GM18858 (cell line): Measurements from ENCODE around the gene DGKB.
A peak's percentile ranks its signal among the peaks of the same experiment; 100 is the strongest.

Experiments used
- ATAC-seq: cut with Tn5 transposase; IDR thresholded peaks from one replicate; pipeline ENCODE4 v1.9.1; 2021; ENCODE audit not compliant: unreplicated experiment

The DGKB gene

DNA sequence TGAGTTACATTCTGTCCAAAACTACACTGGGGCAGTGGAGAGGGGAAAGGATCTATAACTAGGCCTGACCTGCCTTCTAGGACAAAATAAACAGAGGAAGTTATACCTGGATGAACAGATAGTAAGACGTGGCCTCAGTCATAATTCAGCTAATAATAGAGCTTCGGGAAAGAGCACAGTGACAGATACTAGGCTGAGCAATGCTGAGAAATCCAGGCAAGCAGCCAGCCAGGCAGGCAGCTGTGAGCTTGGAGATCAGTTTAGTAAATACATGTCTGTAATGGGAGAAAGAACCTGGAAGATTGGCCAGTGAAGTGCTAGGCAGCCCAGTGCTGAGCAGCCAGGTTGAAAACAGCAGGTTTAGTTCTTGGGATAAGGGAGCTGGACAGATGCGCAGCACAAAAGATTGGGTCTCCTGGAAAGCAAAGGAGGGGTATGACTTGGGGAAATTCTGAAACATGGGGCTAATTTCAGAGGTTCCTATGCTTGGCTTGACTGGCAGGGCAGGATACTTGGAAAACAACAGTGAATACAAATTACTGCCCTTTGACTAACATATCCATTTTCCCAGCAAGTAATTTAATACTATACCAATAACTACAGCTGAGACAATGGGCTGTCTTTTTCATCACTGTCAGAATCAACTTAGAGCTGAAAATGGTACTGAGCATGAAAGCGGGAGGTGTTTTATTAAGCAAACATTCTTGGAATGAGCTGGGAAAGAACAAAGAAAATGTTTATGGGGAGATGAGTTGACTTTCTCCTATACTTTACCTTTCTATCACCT, 140.8 kb downstream of the DGKB start:
- no peak for ATAC-seq

- ATAC-seq, result no peak
Observed at GRCh38 chr7:14760730-14761478, 141.6 kb downstream of the DGKB start.

DNA sequence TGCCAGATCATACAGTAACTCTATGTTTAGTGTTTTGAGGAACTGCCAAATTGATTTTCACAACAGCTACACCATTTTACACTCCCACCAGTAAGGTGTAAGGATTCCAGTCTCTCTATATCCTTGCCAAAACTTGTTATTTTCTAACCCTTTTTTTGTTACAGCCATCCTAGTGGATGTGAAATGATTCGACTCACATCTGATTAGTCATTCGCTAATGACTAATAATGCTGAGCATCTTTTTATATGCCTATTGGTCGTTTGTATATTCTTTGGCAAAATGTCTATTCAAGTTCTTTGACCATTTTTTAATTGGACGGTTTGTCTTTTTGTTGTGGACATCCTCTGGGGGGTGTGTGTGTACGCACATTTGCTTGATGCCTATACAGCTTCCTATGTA, 142.8 kb downstream of the DGKB start:
- ATAC-seq, result no peak

DNA sequence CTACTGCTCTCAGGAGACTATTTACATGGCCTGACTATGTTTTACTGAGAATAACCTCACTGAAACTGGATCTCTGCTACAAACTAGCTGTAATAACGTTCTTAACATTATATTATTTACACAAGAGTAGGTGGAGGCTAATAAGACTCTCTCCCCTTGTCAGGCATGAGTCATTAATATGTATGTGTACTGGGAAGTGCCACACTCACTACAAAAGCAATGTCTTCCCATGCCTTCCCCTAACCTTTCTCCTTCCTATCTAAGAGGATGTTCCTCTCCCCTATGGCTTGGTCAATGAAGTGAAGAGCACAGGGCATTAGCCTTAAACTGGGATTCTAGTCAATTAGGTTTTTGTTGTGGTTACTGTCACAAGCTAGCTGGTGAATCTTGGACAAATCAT, 147.9 kb downstream of the DGKB start:
- no peak for ATAC-seq

DNA sequence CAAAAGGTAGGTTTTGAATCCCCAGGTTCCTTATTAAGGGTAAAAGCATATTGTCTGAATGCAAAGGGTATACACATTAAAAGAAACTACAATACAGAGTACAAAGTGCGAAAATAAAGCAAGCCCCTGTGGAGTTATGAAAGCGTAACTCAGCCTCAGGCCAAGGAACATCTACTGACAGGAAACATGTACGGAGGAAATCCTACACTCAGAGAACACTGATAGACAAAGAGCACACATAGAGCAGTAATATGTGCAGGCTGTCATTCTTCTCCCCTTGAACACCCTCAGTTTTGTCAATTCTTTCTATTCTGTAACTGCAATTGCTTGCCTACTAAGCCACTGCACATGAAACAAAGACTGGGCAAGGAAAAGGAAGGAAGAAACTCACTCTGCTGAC, 150.2 kb downstream of the DGKB start:
- no peak for ATAC-seq

- ATAC-seq, result no peak
Observed at GRCh38 chr7:14751461-14751860, 151.1 kb downstream of the DGKB start.

GRCh38 chr7:14748461-14748860, 154.1 kb downstream of the DGKB start:
- ATAC-seq, result no peak

DNA sequence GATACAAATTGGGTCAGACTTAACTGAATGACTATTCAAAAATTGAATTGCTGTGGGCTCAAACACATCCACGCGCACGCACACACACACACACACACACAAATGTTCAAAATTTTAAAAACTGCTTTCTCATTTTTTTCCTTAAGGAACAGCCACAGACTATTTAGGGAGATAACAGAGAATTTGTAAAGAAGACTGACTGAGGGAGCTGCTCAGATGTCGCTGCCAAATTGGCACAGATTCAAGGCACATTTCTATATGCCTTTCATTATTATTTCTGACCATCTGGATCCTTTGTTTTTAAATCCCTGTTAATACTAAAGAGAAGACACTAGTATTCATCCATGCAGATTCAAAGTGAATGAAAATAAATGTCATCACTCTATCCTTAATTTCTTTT, 154.8 kb downstream of the DGKB start:
- no peak for ATAC-seq

GRCh38 chr7:14745076-14745475, 157.5 kb downstream of the DGKB start:
- no peak for ATAC-seq

GRCh38 chr7:14740606-14741005, 161.9 kb downstream of the DGKB start:
- ATAC-seq, result no peak

GRCh38 chr7:14739841-14740185, 162.7 kb downstream of the DGKB start:
- ATAC-seq, result no peak

- no peak for ATAC-seq
Observed at GRCh38 chr7:14739168-14739840, 163.2 kb downstream of the DGKB start.

- ATAC-seq, result no peak
Observed at GRCh38 chr7:14738086-14738485, 164.5 kb downstream of the DGKB start.

GRCh38 chr7:14734839-14735321, 167.7 kb downstream of the DGKB start:
- ATAC-seq, result no peak

GRCh38 chr7:14720785-14721184, 181.8 kb downstream of the DGKB start:
- no peak for ATAC-seq

DNA sequence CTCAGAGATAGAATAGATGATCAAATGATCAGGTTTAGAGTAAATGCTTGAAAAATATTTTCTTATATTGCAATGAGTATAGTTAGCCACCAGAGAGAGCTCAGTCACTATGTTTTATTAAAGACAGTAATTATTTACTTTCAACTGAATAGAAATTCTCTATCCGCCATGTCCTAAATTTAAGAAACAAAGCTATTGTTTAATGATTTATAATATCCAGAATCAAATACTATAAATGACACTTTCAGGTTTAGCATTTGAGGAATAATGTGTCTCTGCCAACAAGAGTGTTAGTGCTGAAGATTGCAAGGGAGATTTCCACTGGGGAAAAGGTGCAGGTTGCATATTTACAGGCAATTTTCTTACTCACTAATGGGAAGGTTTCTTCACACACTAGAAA, 184.7 kb downstream of the DGKB start:
- no peak for ATAC-seq

DNA sequence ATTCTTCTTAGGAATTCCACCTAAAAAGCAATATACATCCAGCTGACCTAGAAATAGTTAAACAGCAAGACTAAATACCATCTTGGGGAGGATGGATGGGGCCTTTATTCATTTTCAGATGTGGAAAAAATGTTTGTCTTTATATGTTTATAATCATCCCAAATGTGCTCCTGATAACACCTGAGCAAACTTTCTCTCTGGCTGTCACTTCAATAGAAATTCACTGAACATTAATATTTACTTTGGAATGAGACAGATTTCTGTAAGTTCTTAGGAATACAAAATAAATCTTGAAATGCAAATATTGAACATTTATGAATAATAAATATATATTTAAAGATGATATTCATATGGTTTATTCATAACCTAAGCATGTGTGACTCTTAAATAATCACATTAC, 185.4 kb downstream of the DGKB start:
- ATAC-seq, result no peak

DNA sequence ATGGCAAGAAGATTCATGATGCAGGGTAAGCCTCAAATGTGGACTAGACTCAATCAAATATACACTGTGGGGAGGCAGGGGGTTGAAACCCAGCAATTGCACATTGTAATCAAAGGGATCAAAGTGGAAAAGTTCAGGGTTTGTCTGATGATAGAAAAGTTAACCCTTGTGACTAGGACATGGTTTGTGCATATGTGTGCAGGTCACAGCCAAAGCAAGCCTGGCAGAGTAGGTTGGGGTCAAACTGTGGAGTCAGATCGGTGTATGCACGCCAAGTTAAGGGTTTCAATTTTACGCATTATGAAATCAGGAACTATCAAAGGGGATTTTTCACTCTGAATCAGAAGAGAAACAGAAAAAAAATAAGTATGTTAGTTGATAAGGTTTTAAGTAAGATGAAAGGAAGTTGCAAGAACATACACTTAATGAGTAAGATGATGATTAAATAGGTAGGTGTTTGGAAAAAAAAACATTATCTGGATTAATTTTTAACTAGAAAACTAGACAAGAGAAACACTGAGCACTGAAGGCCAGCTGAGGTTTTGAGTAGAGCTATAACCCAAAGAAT, 188.3 kb downstream of the DGKB start:
- ATAC-seq, result peak; percentile 97

GRCh38 chr7:14698239-14698638, 204.3 kb downstream of the DGKB start:
- ATAC-seq, result no peak

- no peak for ATAC-seq
Observed at GRCh38 chr7:14697684-14698083, 204.9 kb downstream of the DGKB start.

DNA sequence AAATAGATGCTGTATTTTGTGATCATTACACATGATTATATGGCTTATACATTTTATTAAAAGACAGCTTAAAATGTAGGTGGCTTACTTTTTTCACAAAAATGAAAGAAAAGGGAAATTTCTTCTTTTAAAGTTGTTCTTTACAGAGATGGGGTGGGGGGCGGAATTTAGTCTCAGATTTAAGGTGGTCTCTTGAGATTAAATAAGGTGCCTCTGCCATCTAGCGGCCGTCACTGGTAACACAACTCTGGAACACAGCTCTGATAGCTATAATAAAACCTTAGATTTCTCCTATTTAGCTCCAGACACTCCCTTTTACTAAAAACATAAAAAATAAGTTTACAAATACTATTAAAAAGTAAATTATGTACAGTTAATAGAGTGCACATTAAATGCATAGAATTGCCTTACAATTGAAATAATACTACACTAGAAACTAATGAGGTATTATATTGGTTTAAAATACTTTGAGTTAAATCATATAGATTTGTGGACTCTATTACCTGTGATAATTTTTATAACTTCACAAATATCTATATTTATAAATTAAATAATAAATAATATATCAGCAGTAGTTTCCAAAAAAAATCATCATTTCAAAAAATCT, 210.9 kb downstream of the DGKB start:
- ATAC-seq, result no peak
